IMR-90 (cell line): ENCODE data around the gene LIMS1. TPM values are rescaled to one million over a fixed set of nuclear protein-coding genes. Genes with fewer than 3 reads are reported as not detected.

Experiments
- ATAC-seq: fragments of 200-7000 bp; cut with Tn5 transposase; 2 replicates; pipeline ENCODE4 v1.9.1; 2020; ENCODE audit warnings: low read depth, mild to moderate bottlenecking, moderate library complexity
- Bru-seq: library from RNA; stranded (reverse); fragments of 400-500 nt; gene quantifications from one replicate; lab custom pipeline; 2021; lab: Mats Ljungman, UMichigan
- BruChase-seq, 2 experiments: library from RNA; stranded (reverse); fragments of 400-500 nt; gene quantifications; one replicate each; lab custom pipeline; 2021; lab: Mats Ljungman, UMichigan
- BruUV-seq: library from RNA; stranded (reverse); fragments of 400-500 nt; replicated peaks from 2 replicates; lab custom pipeline; 2021; lab: Mats Ljungman, UMichigan
- CTCF ChIA-PET: fragments of 300-600 bp; formaldehyde crosslinking; extraction: SDS; loops from one replicate; lab custom pipeline; 2021; ENCODE audit warnings: antibody characterized with exemption; lab: Yijun Ruan, JAX
- POLR2A ChIA-PET: fragments of 300-600 bp; sonication (Branson Sonifier 250); formaldehyde crosslinking; loops from one replicate; lab custom pipeline; 2022; ENCODE audit warnings: antibody characterized with exemption; ENCODE audit not compliant: unreplicated experiment; lab: Charles Lee
- DNase-seq: peaks from one replicate; pipeline ENCODE4 v3.0.0; 2013
- H2AFZ ChIP-seq: replicated peaks from 2 replicates; pipeline ENCODE3; 2013; ENCODE audit warnings: low read length, mild to moderate bottlenecking; ENCODE audit not compliant: poor library complexity
- H2AK5ac ChIP-seq: 2 replicates; pipeline ENCODE4 v1.6.1; 2013; ENCODE audit warnings: low read depth, low read length, inconsistent platforms
- H2AK9ac ChIP-seq: replicated peaks from 2 replicates; pipeline ENCODE3; 2013; ENCODE audit warnings: mild to moderate bottlenecking, low read depth, low read length, moderate library complexity; ENCODE audit not compliant: poor library complexity
- H2BK120ac ChIP-seq: 2 replicates; pipeline ENCODE4 v1.6.1; 2013; ENCODE audit warnings: low read depth, low read length, inconsistent platforms
- H2BK15ac ChIP-seq: 3 replicates; pipeline ENCODE4 v1.6.1; 2013; ENCODE audit warnings: low read depth, low read length, inconsistent platforms
- H2BK20ac ChIP-seq: 2 replicates; pipeline ENCODE4 v1.6.1; 2013; ENCODE audit warnings: low read depth, mild to moderate bottlenecking, inconsistent platforms, low read length, moderate library complexity
- H2BK5ac ChIP-seq: 2 replicates; pipeline ENCODE4 v1.6.1; 2013; ENCODE audit warnings: mild to moderate bottlenecking, low read depth, low read length, inconsistent platforms; ENCODE audit not compliant: poor library complexity, severe bottlenecking
- H3K14ac ChIP-seq: replicated peaks from 2 replicates; pipeline ENCODE4 v1.6.1; 2013; ENCODE audit warnings: low read depth, low read length, inconsistent platforms
- H3K18ac ChIP-seq: 2 replicates; pipeline ENCODE4 v1.6.1; 2013; ENCODE audit warnings: low read depth, low read length, control low read depth
- H3K23ac ChIP-seq: 2 replicates; pipeline ENCODE4 v1.6.1; 2013; ENCODE audit warnings: low read depth, low read length, inconsistent platforms
- H3K27ac ChIP-seq: 2 replicates; pipeline ENCODE4 v1.5.1; 2013; ENCODE audit warnings: mild to moderate bottlenecking, control low read depth, low read length; ENCODE audit not compliant: insufficient read depth
- H3K27me3 ChIP-seq: 2 replicates; pipeline ENCODE4 v1.6.1; 2013; ENCODE audit warnings: low read length; ENCODE audit not compliant: control insufficient read depth, insufficient read depth
- H3K36me3 ChIP-seq: 2 replicates; pipeline ENCODE4 v1.6.1; 2013; ENCODE audit warnings: low read length, mixed read lengths; ENCODE audit not compliant: control insufficient read depth, insufficient read depth
- H3K4ac ChIP-seq: 2 replicates; pipeline ENCODE4 v1.6.1; 2013; ENCODE audit warnings: low read depth, low read length, inconsistent platforms
- H3K4me1 ChIP-seq: 2 replicates; pipeline ENCODE4 v1.6.1; 2013; ENCODE audit warnings: low read length, mixed read lengths; ENCODE audit not compliant: control insufficient read depth, insufficient read depth
- H3K4me2 ChIP-seq: 2 replicates; pipeline ENCODE4 v1.6.1; 2013; ENCODE audit warnings: low read depth, mild to moderate bottlenecking, control low read depth, low read length, moderate library complexity
- H3K4me3 ChIP-seq: 2 replicates; pipeline ENCODE4 v1.5.1; 2013; ENCODE audit warnings: low read depth, mild to moderate bottlenecking, control low read depth, low read length, moderate library complexity; ENCODE audit not compliant: insufficient read depth
- H3K56ac ChIP-seq: 2 replicates; pipeline ENCODE4 v1.6.1; 2013; ENCODE audit warnings: low read length, inconsistent platforms; ENCODE audit not compliant: insufficient read depth; ENCODE audit errors: extremely low read depth
- H3K79me1 ChIP-seq, 2 experiments: 2 replicates each; pipeline ENCODE4 v1.6.1; 2013; ENCODE audit warnings: low read length in 2 of 2, inconsistent platforms in 1 of 2, low read depth in 1 of 2
- H3K9ac ChIP-seq: 2 replicates; pipeline ENCODE4 v1.6.1; 2013; ENCODE audit warnings: low read depth, low read length, control low read depth
- H3K9me1 ChIP-seq: 2 replicates; pipeline ENCODE4 v1.6.1; 2013; ENCODE audit warnings: low read length, inconsistent platforms; ENCODE audit not compliant: insufficient read depth
- H3K9me3 ChIP-seq: 2 replicates; pipeline ENCODE4 v1.6.1; 2013; ENCODE audit warnings: low read length; ENCODE audit not compliant: control insufficient read depth, insufficient read depth
- H4K20me1 ChIP-seq: 2 replicates; pipeline ENCODE4 v1.6.1; 2013; ENCODE audit warnings: low read length, inconsistent platforms; ENCODE audit not compliant: insufficient read depth
- H4K5ac ChIP-seq: 2 replicates; pipeline ENCODE4 v1.6.1; 2013; ENCODE audit warnings: mild to moderate bottlenecking, low read depth, low read length, control low read depth
- H4K8ac ChIP-seq, 2 experiments: 2 replicates each; pipeline ENCODE4 v1.6.1; 2013; ENCODE audit warnings: low read depth in 2 of 2, low read length in 2 of 2, control low read depth in 1 of 2, inconsistent platforms in 1 of 2
- H4K91ac ChIP-seq: 2 replicates; pipeline ENCODE4 v1.6.1; 2013; ENCODE audit warnings: low read depth, low read length, inconsistent platforms; ENCODE audit not compliant: insufficient read depth
- CEBPB ChIP-seq: IDR thresholded peaks from 2 replicates; pipeline ENCODE4 v1.6.1; 2012; ENCODE audit warnings: low read depth, low read length, improper control_type of control experiment
- MAZ ChIP-seq: IDR thresholded peaks from 2 replicates; pipeline ENCODE4 v1.6.1; 2012; ENCODE audit warnings: low read depth, mild to moderate bottlenecking, low read length, improper control_type of control experiment, moderate library complexity, borderline replicate concordance
- MXI1 ChIP-seq: IDR thresholded peaks from 2 replicates; pipeline ENCODE4 v1.6.1; 2012; ENCODE audit warnings: low read depth, mild to moderate bottlenecking, low read length, moderate library complexity, borderline replicate concordance
- POLR2A ChIP-seq: IDR thresholded peaks from 2 replicates; pipeline ENCODE4 v1.6.1; 2012; ENCODE audit warnings: mild to moderate bottlenecking, low read depth, low read length
- WGBS, 2 experiments: methylation state at CpG; one replicate each; pipeline versions ENCODE4 v1.1.5 to v1.1.7; 2013; ENCODE audit warnings: missing lambda C conversion rate in 2 of 2; ENCODE audit not compliant: insufficient read length in 1 of 2; ENCODE audit errors: extremely low coverage in 2 of 2; 5-methylcytosine and 5-hydroxymethylcytosine counted together
- dilution Hi-C: fragments of 300-500 bp; cut with HindIII; formaldehyde crosslinking; loops from one replicate; pipeline ENCODE4 v1.14.3; 2018; ENCODE audit warnings: low sequenced_read_pairs; ENCODE audit not compliant: unreplicated experiment
- in situ Hi-C: fragments of 300-500 bp; cut with MboI; formaldehyde crosslinking; loops from 3 replicates; pipeline ENCODE4 v1.14.3; 2019; ENCODE audit warnings: low sequenced_read_pairs, inconsistent platforms, mixed read lengths
- intact Hi-C: fragments of 100-400 bp; cut with micrococcal nuclease; formaldehyde crosslinking; loops from 2 replicates; pipeline ENCODE4 v1.10.0; 2022
- long read RNA-seq: library from polyadenylated mRNA; unstranded; transcript quantifications from one replicate; pipeline ENCODE4 v2.0.0, GENCODE V29; 2021; ENCODE audit not compliant: unreplicated experiment
- polyA plus RNA-seq, 3 experiments: library from polyadenylated mRNA; depleted of rRNA; stranded (reverse); fragments of >200 nt; gene quantifications; 2 replicates each; pipeline ENCODE4 v1.2.3, GENCODE V29; 2012; ENCODE audit warnings: low replicate concordance in 1 of 3
- total RNA-seq: library from RNA; depleted of rRNA; stranded (reverse); fragments of >200 nt; gene quantifications from 2 replicates; pipeline ENCODE4 v1.2.3, GENCODE V29; 2012; rRNA removed

The LIMS1 gene
- total RNA-seq (125 and 131 TPM in 2 replicates), polyA plus RNA-seq (2012; rRNA removed) (51.8 and 59.1 TPM in 2 replicates), Bru-seq, nascent RNA (percentile 93 among the genes with signal in this experiment), BruChase-seq, experiment 1, labeled RNA remaining after a 6-hour chase (percentile 93 among the genes with signal in this experiment), BruChase-seq, experiment 2, labeled RNA remaining after a 2-hour chase (percentile 94 among the genes with signal in this experiment)
- polyA plus RNA-seq (2012; cell fraction: cytosol; rRNA removed), result 58.5 and 87.4 TPM in 2 replicates
- polyA plus RNA-seq (2012; cell fraction: nucleus; rRNA removed; ENCODE audit: low replicate concordance), result 76.8 and 143 TPM in 2 replicates
- long read RNA-seq, full-length matches to known transcripts, result 19 of 25 reads
- long read RNA-seq, partial matches to known transcripts, result 1 of 25 reads
- long read RNA-seq, other reads (novel, unspliced or antisense), result 5 of 25 reads

DNA sequence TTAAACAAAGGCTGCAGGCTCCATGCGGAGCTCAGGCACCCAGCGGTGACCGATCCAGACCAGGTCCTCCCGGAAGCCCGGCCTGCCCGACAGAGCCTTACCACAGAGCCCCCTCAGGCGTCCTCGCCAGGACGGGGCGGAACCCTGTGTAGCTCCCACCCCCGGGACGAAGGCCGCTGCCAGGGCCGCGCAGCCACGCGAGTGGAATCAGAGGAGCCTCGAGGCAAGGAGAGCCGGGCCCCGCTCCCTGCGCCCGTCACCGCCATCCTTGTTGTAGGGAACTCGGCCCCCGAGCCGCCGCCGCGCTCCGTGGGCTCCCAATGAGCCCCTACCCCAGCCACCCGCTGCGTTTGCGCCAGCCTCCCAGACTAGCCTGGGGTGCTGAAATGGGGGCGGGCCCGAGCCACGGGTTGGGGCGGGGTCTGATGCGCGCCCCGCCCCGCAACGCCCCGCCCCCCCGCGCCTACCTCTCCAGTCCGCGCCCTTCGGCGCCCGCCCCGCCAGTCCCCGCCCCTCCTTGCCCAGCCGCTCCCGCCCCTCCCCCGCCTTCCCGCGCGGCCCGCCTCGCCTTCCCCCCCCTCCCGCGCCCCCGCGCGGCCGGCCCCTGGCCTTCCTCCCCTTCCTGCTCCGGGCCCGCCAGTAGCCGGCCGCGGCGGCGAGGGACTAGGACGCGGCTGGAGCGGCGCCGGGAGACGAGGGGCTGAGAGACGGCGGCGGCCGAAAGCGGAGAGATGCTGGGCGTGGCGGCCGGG is at the start of gene LIMS1:
LIMS1 (plus strand) TSS at position 639 of the 752 bp plus-strand sequence; CDS start at position 732, 93 bp downstream.
- no TSS peak for BruUV-seq
- no peak within 1 kb of the TSS; the same call in 2 of the 3 replicates for H2BK15ac ChIP-seq
- H3K9me1 ChIP-seq, result peaks cover 6% of the 10 kb centered on the region; the same call in 1 of the 2 replicates
- H3K79me1 ChIP-seq, result peaks cover 12 to 47% of the 10 kb centered on the region in 2 experiments; a peak in 3 of 4 replicates
- ChIA-PET POLR2A (interaction anchor here (0.7 to 0.9 kb wide), 2 partner anchors 8 to 43 kb away, joined by 3 to 12 read pairs; no protein-coding TSS in a partner anchor), CTCF (interaction anchor here (1.1 kb wide), 1 partner anchor 102 kb away, joined by 4 read pairs; no protein-coding TSS in a partner anchor)
- TF ChIP-seq MXI1, result peak; percentile 41; the same call in 1 of the 2 replicates
- TF ChIP-seq POLR2A, result peak; percentile 97
- TF ChIP-seq CEBPB, result no peak
- TF ChIP-seq MAZ, result peak; percentile 46; the same call in 1 of the 2 replicates
- H4K20me1 ChIP-seq, result peaks cover 38% of the 10 kb centered on the region
- H3K18ac ChIP-seq, result peak within 1 kb of the TSS; percentile 81
- H3K9me3 ChIP-seq, result no peaks in the 10 kb centered on the region
- intact Hi-C loops, result loop anchor here (2.0 kb wide), 2 partner anchors 41 to 51 kb away; no protein-coding TSS in a partner anchor
- peak within 1 kb of the TSS; percentile 90 for H4K5ac ChIP-seq
- H3K9ac ChIP-seq, result peak within 1 kb of the TSS; percentile 82
- H3K27ac ChIP-seq, result peak within 1 kb of the TSS; percentile 93
- WGBS, 2 experiments, result 0% methylated on average over 18 of the region's 87 CpGs; no CpG with 5 or more reads in 1 of the 2 experiments
- in situ Hi-C loops, result no loop called here
- H3K36me3 ChIP-seq, result no peaks in the 10 kb centered on the region
- peak within 1 kb of the TSS; percentile 77 for H3K14ac ChIP-seq
- H3K4me2 ChIP-seq, result peak within 1 kb of the TSS; percentile 85
- H3K4me3 ChIP-seq, result peak within 1 kb of the TSS; percentile 95
- H3K23ac ChIP-seq, result peak within 1 kb of the TSS; percentile 96
- peak within 1 kb of the TSS; percentile 76 for H3K56ac ChIP-seq
- DNase-seq (peak; percentile 82), ATAC-seq (peak; percentile 94)
- no peaks in the 10 kb centered on the region for H3K27me3 ChIP-seq
- H2BK5ac ChIP-seq, result peak within 1 kb of the TSS; percentile 96
- H3K4me1 ChIP-seq, result peaks cover 10% of the 10 kb centered on the region
- H2BK20ac ChIP-seq, result 0 out of 2 replicates have a peak within 1 kb of the TSS, but pooled peaks have one; percentile 45
- H2BK120ac ChIP-seq, result peak within 1 kb of the TSS; percentile 88
- H3K4ac ChIP-seq, result peak within 1 kb of the TSS; percentile 67
- H4K91ac ChIP-seq, result peak within 1 kb of the TSS; percentile 53
- H2AK9ac ChIP-seq, result peak within 1 kb of the TSS; percentile 83
- dilution Hi-C loops, result no loop called here
- H4K8ac ChIP-seq, result peak within 1 kb of the TSS; percentile 12 to 72
- H2AK5ac ChIP-seq, result no peak within 1 kb of the TSS
- peak within 1 kb of the TSS; percentile 98 for H2AFZ ChIP-seq
